ENCODE measurements around the gene HEYL.

HEYL gene

DNA sequence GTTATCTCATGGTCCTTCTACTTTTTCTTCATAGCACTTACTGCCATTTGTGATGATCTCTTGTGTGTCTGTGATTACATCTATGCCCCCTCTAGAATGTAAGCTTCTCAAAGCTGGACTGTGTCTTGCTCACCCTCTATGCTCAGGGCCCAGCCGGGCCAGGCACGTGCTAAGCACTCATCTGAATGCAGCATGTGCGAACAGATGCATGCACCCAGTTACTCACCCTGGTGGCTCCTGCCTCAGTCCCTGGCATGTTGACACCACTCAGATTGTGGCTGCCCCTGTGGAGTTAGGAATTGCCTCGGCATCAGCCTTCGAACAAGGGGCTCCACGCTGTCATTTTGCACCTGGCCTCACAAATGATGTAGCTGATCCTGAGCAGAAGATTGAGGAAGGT, 43.3 kb downstream of the HEYL start:
- DNase-seq: no peak

DNA sequence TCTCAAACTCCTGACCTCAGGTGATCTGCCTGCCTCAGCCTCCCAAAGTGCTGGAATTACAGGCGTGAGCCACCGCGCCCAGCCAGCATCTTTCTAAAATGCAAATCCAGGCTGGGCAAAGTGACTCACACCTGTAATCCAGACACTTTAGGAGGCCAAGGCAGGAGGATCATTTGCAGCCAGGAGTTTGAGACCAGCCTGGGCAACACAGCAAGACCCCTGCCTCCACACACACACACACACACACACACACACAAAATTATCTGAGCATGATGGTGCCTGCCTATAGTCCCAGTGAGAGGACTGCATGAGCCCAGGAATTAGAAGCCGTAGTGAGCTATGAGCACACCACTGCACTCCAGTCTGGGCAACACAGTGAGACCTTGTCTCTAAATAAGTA, 46.1 kb downstream of the HEYL start:
- no peak for DNase-seq

DNA sequence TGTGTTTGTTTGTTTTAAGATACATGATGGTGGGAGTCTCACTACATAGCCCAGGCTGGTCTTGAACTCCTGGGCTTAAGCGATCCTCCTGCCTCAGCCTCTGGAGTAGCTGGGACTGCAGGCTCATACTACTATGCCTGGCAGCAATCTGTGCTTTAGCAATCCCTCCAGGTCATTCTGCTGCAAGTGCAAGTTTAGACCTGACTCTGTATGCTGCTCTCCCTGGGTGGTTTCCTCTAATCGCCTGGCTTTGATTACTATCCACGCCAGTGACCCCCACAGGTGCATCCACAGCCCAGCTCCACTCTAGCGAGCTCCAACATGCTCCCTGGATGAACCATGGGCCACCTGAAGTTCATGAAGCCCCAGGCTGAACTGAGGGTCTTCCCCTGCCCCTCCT, 47.4 kb downstream of the HEYL start:
- DNase-seq: no peak

DNA sequence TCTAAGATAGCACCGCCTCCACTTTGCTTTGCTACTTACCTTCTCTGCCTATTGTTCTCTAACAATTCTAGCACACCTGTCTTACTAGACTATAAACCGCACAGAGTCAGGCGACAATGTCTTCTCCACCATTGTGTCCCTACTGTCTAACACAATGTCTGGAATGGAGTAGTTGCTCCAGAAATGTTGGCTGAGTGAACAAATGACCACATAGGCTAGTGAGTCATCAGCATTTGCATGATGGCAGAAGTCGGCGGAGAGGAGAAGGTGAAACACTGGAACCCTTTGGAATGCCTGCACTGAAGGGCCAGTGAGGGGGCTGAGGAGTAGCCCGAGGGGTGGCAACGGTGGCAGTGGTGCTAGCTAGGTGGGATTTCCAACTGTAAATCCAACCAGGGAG, 48.9 kb downstream of the HEYL start:
- no peak for DNase-seq

DNA sequence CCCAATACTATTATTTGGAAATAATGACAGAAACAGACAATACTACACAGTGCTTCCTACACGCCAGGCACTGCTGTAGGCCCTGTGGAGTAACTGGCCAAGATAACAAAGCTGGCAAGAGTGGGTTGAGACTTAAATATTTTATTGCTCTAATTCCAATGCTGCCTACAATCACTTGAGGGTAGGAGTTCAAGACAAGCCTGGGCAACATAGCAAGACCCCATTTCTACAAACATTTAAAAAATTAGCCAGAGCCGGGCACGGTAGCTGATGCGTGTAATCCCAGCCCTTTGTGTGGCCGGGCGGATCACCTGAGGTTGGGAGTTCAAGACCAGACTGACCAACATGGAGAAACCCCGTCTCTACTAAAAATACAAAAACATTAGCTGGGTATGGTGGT, 53.5 kb downstream of the HEYL start:
- no peak for DNase-seq

DNA sequence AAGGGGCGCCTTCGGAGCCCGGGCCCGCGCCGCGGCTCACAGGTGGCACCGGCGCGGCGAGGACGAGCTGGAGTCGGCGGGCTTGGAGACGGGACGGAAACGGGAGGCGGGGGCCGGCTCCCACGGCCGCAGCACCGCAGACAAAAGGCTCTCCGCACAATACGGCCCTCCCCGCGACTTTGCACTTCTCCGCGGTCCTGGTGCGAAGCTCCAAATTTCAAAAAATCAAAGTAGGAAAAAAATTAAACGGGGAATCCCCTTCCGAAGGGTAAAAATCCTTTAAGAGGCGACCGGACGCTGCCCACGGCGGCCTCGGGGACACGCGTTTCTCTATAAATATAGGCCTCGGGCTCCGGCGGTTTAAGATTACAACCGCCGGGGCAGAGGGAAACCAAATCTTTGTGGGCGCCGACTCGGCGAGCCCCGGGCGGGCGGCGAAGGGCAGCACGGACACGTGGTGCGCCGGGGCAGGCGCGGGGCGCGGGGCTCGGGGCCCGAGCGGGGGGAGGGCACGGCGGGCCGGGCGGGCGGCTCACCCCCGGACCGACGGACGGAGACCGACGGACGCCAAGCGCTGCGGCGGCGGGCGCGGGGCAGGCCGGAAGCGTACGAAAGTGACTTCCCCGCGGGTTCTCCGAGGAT, 63.3 kb downstream of the HEYL start:
- DNase-seq: peak; percentile 42

DNA sequence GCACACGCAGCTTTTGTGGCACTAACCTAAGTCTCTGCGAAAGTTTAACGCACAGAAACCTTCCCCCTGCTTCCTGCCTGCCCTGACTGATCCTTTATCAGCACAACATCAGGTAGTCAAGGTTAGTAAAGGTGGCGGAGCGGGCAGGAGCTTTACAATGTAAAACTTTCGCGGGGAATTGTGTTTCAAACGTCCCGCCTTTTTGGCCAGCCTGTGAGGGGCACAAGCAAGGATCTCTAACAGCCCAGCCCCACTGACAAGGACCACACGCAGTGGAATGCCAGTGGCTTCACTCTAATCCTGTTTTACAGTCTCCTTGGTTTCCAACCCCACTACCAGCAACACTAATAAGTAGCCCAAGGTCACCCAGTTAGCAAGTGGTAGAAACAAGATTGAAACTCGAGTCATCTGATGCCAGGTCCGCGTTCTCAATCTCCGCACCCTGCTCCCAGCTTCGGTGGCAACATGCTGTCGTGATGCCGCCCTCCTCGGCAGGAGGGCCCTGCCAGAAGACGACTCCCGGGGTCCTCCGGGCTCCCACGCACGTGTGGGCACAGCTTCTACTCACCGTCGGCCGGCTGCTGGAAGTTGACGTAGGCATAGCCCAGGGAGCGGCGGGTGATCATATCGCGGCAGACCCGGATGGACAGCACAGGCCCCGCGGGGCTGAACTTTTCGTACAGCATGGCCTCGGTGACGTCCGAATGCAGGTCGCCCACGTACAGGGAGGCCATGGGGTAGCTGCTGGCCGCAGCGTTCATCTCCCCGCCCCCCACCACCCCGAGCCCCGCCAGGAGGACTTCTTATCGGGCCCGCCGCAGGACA, 64.0 kb downstream of the HEYL start:
- peak; percentile 60 for DNase-seq

DNA sequence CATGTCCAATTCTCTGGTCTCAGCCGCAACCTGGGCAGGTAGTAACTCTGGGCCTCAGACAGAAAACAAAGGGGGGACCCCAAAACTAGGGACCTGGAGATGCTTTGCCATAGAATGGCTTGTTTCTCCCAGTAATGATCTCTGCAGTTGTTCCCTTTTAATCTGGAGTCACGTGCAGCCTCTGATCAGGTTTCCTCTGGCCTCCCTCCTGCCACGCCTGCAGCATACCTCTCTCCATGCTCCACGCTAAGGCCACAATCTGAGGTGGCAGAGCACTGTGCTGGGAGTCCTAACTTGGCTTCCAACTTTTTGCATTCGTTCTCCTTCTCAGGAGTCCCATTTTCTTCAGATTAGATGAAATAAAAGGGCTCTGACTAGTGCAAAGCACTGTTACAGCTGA, 64.8 kb downstream of the HEYL start:
- DNase-seq: peak; percentile 22
